Uterus (tissue), 4 donors: ENCODE measurements around the gene SLC25A26. TPM values are rescaled to one million over a fixed set of nuclear protein-coding genes. Genes with fewer than 3 reads are reported as not detected.
"Not testable (repeated sequence)": the region's sequence is repeated elsewhere in the genome, so short reads cannot be mapped to it uniquely, and the experiment has no call there.

Source experiments
- DNase-seq, 2 donors: peaks; one replicate each; pipeline ENCODE4 v3.0.0-alpha.2; 2019 to 2020
- H3K27ac ChIP-seq, 2 donors: fragments of 200-600 bp; sonication (generic); 1 replicate in 1 of 2; 2 replicates in 1 of 2; pipeline ENCODE4 v1.5.1; 2016 to 2018
- H3K27me3 ChIP-seq, 2 donors: fragments of 200-600 bp; sonication (generic); one replicate each; pipeline ENCODE4 v1.5.1; 2018 to 2019; ENCODE audit warnings: control low read depth in 1 of 2
- H3K36me3 ChIP-seq, 2 donors: fragments of 200-600 bp; sonication (generic); one replicate each; pipeline ENCODE4 v1.5.1; 2019; ENCODE audit warnings: control low read depth in 1 of 2
- H3K4me1 ChIP-seq, 2 donors: fragments of 200-600 bp; sonication (generic); one replicate each; pipeline ENCODE4 v1.5.1; 2018 to 2019; ENCODE audit warnings: control low read depth in 1 of 2
- H3K4me3 ChIP-seq, 2 donors: fragments of 200-600 bp; sonication (generic); 1 replicate in 1 of 2; 2 replicates in 1 of 2; pipeline ENCODE4 v1.5.1; 2018 to 2019; ENCODE audit warnings: mild to moderate bottlenecking in 1 of 2
- H3K9me3 ChIP-seq, 2 donors: fragments of 200-600 bp; sonication (generic); one replicate each; pipeline ENCODE4 v1.5.1; 2019; ENCODE audit warnings: control low read depth in 1 of 2
- POLR2A ChIP-seq, 2 donors: fragments of 450-650 bp; IDR thresholded peaks; one replicate each; pipeline ENCODE4 v1.6.1; 2016; ENCODE audit warnings: antibody characterized with exemption in 2 of 2, mild to moderate bottlenecking in 1 of 2, moderate library complexity in 1 of 2
- intact Hi-C: fragments of 100-400 bp; cut with DNase I; formaldehyde crosslinking; loops from one replicate; pipeline ENCODE4 v1.15.1; 2023; ENCODE audit warnings: low total_unique reads
- total RNA-seq, 4 donors: library from RNA; depleted of rRNA in 3 of 4; stranded (reverse); fragments of >200 nt in 3 of 4; gene quantifications; one replicate each; pipeline versions ENCODE4 v1.1.0 to v1.2.4, GENCODE V29; 2014 to 2023
- TF ChIP-seq, protein P1 (sequence below), 4 experiments: fragments of 200-600 bp in 2 of 4; fragments of 450-650 bp in 2 of 4; sonication (generic) in 2 of 4; IDR thresholded peaks; one replicate each; pipeline ENCODE4 v1.5.1; 2016 to 2019; ENCODE audit warnings: antibody characterized with exemption in 4 of 4, mild to moderate bottlenecking in 2 of 4, moderate library complexity in 1 of 4
- donor health status: DM: yes; HTN: yes; CAD: no.

The SLC25A26 gene
- total RNA-seq, 4 donors from 2014 or later, result 10.6 to 24.9 (median 17.8) TPM

DNA sequence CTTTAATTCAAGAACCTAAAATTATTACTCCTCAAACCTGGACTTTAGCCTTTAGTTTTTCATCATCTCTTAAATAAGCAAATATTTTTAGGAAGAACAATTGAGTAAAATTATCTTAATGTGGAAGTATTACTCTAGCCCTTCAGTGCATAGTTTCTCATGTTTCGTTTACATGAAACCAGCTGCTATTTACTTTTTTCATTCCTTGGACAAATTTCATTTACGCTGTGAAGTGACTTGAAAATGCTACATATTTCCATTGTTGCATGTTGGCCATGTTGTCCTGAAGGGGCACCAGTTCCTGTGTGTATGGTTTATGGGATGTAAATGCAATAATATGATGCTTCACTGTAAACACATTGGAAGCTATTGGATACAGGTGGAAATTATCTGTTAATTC is 49.9 kb downstream of the SLC25A26 start:
- Histone ChIP-seq H3K9me3 (no peaks in the 10 kb centered on the region), H3K4me3 (no peak overlapping the region), H3K36me3 (no peaks in the 10 kb centered on the region), H3K27me3 (no peaks in the 10 kb centered on the region), H3K4me1 (no peaks in the 10 kb centered on the region), H3K27ac (no peak overlapping the region)
- intact Hi-C loops, result no loop called here
- TF ChIP-seq, protein P1, sequence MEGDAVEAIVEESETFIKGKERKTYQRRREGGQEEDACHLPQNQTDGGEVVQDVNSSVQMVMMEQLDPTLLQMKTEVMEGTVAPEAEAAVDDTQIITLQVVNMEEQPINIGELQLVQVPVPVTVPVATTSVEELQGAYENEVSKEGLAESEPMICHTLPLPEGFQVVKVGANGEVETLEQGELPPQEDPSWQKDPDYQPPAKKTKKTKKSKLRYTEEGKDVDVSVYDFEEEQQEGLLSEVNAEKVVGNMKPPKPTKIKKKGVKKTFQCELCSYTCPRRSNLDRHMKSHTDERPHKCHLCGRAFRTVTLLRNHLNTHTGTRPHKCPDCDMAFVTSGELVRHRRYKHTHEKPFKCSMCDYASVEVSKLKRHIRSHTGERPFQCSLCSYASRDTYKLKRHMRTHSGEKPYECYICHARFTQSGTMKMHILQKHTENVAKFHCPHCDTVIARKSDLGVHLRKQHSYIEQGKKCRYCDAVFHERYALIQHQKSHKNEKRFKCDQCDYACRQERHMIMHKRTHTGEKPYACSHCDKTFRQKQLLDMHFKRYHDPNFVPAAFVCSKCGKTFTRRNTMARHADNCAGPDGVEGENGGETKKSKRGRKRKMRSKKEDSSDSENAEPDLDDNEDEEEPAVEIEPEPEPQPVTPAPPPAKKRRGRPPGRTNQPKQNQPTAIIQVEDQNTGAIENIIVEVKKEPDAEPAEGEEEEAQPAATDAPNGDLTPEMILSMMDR (IDR thresholded peaks at IDR 0.05), result no peak
- TF ChIP-seq POLR2A (IDR thresholded peaks at IDR 0.05), result no peak
- DNase-seq, result no peak

DNA sequence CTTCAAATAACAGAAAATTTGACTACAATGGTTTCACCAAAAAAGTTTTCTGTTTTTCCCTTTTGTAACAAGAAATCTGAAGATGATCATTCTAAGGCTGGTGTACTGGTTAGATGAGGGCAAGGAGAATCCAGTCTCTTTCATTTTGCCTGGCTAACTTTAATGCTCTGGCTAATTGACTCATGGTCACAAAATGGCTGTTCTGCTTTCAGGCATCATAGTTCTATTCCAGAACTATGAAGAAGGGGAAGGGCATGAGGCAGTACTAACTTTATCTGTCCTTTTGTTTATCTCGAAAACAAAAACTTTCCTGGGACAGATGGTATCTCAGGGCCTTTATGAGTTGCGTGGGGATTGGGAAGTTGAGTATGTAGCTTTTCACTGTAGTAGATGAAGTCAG is 50.4 kb downstream of the SLC25A26 start:
- intact Hi-C loops, result no loop called here
- H3K4me1 ChIP-seq, result no peaks in the 10 kb centered on the region

DNA sequence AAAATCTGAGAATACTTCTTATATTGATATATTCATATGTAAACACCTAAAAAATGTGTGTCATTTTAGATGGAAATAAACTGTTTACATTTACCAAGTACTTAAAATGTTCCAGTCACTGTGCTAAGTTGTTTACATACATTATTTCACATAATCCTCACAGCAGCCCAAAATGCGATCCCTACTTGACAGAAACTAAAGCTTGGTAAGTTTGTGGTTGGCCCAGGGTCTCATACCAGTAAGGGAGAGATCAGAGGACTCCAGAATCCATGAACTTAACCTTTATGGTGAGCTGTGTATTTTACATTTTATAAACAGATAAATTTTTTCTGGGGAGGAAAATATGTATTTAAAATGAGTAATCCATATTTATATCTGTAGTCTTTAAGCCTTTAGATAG is 51.2 kb downstream of the SLC25A26 start:
- Histone ChIP-seq H3K27me3 (no peaks in the 10 kb centered on the region), H3K9me3 (no peaks in the 10 kb centered on the region), H3K27ac (no peak overlapping the region), H3K4me1 (no peaks in the 10 kb centered on the region), H3K36me3 (no peaks in the 10 kb centered on the region), H3K4me3 (no peak overlapping the region)
- no peak for TF ChIP-seq POLR2A (IDR thresholded peaks at IDR 0.05)
- TF ChIP-seq, protein P1 (IDR thresholded peaks at IDR 0.05), result no peak
- intact Hi-C loops, result no loop called here
- no peak for DNase-seq

More for the DNA sequence above, 50.4 kb downstream of the SLC25A26 start:
- H3K36me3 ChIP-seq, result no peaks in the 10 kb centered on the region
- H3K27me3 ChIP-seq, result no peaks in the 10 kb centered on the region
- TF ChIP-seq, protein P1 (IDR thresholded peaks at IDR 0.05), result no peak
- TF ChIP-seq POLR2A (IDR thresholded peaks at IDR 0.05), result no peak
- DNase-seq, result no peak
- H3K27ac ChIP-seq, result no peak overlapping the region
- no peak overlapping the region for H3K4me3 ChIP-seq
- H3K9me3 ChIP-seq, result no peaks in the 10 kb centered on the region

DNA sequence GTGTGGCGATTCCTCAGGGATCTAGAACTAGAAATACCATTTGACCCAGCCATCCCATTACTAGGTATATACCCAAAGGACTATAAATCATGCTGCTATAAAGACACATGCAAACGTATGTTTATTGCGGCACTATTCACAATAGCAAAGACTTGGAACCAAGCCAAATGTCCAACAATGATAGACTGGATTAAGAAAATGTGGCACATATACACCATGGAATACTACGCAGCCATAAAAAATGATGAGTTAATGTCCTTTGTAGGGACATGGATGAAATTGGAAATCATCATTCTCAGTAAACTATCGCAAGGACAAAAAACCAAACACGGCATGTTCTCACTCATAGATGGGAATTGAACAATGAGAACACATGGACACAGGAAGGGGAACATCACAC is 54.0 kb downstream of the SLC25A26 start:
- H3K27me3 ChIP-seq, H3K36me3 ChIP-seq, intact Hi-C loops: not testable (repeated sequence)

DNA sequence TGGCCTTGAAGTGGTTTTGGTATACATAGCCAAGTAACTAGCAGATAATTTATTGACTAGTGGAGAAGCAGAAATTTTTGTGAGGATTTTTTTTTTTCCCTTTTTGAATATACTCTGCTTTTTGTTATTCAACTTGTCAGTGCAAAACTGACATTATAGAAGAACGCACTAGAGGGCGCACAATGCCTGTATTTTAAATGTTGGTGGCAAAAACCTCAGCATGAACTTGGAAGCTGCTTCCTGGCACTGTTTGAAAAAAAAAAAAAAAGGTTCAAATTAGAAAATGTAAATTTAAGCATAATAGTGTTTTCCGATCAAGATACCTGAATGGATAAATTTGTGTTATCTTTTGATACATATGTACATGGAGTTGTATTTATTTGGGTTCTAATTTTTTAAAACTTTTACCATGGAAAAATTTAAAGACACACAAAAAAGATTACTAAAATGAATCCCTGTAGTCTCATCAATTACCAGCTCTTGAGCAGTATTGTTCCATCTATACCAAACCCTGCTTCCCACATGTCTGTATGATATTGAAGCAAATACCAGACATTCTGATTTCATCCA is 56.0 kb downstream of the SLC25A26 start:
- Histone ChIP-seq H3K4me3 (no peak overlapping the region), H3K27ac (peak overlapping the region in 1 of 2 donors; percentile 19), H3K4me1 (no peaks in the 10 kb centered on the region), H3K9me3 (no peaks in the 10 kb centered on the region), H3K27me3 (no peaks in the 10 kb centered on the region), H3K36me3 (no peaks in the 10 kb centered on the region)
- TF ChIP-seq POLR2A (IDR thresholded peaks at IDR 0.05), result no peak
- TF ChIP-seq, protein P1 (IDR thresholded peaks at IDR 0.05), result peak; percentile 63 to 81 (median 72)
- intact Hi-C loops, result no loop called here
- peak; percentile 47 to 72 for DNase-seq

More for the DNA sequence above, 54.0 kb downstream of the SLC25A26 start:
- not testable (repeated sequence) for H3K4me1 ChIP-seq, DNase-seq, H3K4me3 ChIP-seq, H3K9me3 ChIP-seq, H3K27ac ChIP-seq

DNA sequence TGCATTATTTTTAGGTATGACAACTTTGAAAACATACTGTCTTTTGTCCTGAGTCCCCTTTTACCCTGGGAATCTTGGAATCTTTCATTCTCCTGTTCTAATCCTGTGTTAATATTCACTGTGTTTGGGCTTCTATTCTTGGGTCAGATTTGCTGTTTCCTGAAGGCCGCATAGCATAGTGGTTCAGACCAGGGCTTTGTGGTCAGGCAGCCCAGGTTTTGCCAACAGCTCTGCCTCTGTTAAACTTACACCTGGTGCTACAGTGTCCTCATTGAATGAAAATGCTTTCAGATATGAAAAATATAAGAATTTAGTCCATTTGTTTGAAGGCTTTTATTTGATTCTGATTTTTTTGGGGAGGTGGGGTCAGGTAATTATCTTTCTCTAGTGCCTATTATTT is 58.4 kb downstream of the SLC25A26 start:
- intact Hi-C loops, result no loop called here
- Histone ChIP-seq H3K9me3 (no peaks in the 10 kb centered on the region), H3K4me3 (no peak overlapping the region), H3K36me3 (no peaks in the 10 kb centered on the region), H3K27me3 (no peaks in the 10 kb centered on the region), H3K4me1 (no peaks in the 10 kb centered on the region), H3K27ac (no peak overlapping the region)
- TF ChIP-seq, protein P1 (IDR thresholded peaks at IDR 0.05), result no peak
- no peak for TF ChIP-seq POLR2A (IDR thresholded peaks at IDR 0.05)
- no peak for DNase-seq
